ENCODE measurements around the gene DOLK. TPM values are rescaled to one million over a fixed set of nuclear protein-coding genes. Genes with fewer than 3 reads are reported as not detected.

The DOLK gene
- polyA plus RNA-seq, 2 of the 4 experiments (the other 2 are of a cell fraction) = 22.8 to 25.4 TPM

DNA sequence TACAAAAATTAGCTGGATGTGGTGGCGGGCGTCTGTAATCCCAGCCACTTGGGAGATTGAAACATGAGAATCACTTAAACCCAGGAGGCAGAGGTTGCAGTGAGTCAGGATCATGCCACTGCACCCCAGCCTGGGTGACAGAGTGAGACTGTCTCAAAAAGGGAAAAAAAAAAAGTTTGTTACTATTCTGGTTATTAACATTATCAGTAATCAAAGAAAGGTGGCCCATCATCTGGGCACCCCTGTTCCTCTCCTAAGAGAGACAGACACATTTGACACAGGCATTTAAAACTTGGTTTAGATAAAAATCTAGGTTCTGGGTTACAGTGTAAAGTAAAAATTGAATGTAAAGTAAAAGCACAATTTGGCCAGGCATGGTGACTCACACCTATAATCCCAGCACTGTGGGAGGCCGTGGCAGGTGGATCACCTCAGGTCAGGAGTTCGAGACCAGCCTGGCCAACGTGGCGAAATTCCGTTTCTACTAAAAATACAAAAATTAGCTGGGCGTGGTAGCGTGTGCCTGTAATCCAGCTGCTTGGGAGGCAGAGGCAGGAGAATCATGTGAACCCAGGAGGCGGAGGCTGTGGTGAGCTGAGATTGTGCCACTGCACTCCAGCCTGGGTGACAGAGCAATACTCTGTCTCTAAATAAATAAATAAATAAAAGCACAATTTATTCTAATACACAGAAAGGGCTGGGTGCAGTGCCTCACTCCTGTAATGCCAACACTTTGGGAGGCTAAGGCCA, 43.4 kb downstream of the DOLK start:
- Histone ChIP-seq H3K4me2 (no peak overlapping the region; the same call in 2 of the 3 replicates), H3K4me1 (peaks cover 44% of the 10 kb centered on the region), H3K4me3 (no peak overlapping the region), H3K9me3 (no peaks in the 10 kb centered on the region), H3K27ac (peak overlapping the region; percentile 17 to 28; a peak in 5 of 6 replicates)
- 73% methylated on average over 10 of the region's 10 CpGs for WGBS (ENCODE audit: missing lambda C conversion rate)
- POLR2A ChIA-PET = no interaction called here
- ATAC-seq (no peak), FAIRE-seq (no peak), DNase-seq (ENCODE audit: low read depth in 1 of 2, low spot score in 1 of 2) (no peak)
- TF ChIP-seq, protein P1, sequence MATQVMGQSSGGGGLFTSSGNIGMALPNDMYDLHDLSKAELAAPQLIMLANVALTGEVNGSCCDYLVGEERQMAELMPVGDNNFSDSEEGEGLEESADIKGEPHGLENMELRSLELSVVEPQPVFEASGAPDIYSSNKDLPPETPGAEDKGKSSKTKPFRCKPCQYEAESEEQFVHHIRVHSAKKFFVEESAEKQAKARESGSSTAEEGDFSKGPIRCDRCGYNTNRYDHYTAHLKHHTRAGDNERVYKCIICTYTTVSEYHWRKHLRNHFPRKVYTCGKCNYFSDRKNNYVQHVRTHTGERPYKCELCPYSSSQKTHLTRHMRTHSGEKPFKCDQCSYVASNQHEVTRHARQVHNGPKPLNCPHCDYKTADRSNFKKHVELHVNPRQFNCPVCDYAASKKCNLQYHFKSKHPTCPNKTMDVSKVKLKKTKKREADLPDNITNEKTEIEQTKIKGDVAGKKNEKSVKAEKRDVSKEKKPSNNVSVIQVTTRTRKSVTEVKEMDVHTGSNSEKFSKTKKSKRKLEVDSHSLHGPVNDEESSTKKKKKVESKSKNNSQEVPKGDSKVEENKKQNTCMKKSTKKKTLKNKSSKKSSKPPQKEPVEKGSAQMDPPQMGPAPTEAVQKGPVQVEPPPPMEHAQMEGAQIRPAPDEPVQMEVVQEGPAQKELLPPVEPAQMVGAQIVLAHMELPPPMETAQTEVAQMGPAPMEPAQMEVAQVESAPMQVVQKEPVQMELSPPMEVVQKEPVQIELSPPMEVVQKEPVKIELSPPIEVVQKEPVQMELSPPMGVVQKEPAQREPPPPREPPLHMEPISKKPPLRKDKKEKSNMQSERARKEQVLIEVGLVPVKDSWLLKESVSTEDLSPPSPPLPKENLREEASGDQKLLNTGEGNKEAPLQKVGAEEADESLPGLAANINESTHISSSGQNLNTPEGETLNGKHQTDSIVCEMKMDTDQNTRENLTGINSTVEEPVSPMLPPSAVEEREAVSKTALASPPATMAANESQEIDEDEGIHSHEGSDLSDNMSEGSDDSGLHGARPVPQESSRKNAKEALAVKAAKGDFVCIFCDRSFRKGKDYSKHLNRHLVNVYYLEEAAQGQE (IDR thresholded peaks at IDR 0.05) = no peak
- TF ChIP-seq, protein P2, sequence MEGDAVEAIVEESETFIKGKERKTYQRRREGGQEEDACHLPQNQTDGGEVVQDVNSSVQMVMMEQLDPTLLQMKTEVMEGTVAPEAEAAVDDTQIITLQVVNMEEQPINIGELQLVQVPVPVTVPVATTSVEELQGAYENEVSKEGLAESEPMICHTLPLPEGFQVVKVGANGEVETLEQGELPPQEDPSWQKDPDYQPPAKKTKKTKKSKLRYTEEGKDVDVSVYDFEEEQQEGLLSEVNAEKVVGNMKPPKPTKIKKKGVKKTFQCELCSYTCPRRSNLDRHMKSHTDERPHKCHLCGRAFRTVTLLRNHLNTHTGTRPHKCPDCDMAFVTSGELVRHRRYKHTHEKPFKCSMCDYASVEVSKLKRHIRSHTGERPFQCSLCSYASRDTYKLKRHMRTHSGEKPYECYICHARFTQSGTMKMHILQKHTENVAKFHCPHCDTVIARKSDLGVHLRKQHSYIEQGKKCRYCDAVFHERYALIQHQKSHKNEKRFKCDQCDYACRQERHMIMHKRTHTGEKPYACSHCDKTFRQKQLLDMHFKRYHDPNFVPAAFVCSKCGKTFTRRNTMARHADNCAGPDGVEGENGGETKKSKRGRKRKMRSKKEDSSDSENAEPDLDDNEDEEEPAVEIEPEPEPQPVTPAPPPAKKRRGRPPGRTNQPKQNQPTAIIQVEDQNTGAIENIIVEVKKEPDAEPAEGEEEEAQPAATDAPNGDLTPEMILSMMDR (IDR thresholded peaks at IDR 0.05) = no peak
- TF ChIP-seq, protein P3, sequence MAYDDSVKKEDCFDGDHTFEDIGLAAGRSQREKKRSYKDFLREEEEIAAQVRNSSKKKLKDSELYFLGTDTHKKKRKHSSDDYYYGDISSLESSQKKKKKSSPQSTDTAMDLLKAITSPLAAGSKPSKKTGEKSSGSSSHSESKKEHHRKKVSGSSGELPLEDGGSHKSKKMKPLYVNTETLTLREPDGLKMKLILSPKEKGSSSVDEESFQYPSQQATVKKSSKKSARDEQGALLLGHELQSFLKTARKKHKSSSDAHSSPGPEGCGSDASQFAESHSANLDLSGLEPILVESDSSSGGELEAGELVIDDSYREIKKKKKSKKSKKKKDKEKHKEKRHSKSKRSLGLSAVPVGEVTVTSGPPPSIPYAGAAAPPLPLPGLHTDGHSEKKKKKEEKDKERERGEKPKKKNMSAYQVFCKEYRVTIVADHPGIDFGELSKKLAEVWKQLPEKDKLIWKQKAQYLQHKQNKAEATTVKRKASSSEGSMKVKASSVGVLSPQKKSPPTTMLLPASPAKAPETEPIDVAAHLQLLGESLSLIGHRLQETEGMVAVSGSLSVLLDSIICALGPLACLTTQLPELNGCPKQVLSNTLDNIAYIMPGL (CRISPR knock-in tag; IDR thresholded peaks at IDR 0.05; ENCODE audit: borderline replicate concordance) = no peak
- TF ChIP-seq, protein P4, sequence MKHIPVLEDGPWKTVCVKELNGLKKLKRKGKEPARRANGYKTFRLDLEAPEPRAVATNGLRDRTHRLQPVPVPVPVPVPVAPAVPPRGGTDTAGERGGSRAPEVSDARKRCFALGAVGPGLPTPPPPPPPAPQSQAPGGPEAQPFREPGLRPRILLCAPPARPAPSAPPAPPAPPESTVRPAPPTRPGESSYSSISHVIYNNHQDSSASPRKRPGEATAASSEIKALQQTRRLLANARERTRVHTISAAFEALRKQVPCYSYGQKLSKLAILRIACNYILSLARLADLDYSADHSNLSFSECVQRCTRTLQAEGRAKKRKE (CRISPR knock-in tag; IDR thresholded peaks at IDR 0.05; ENCODE audit: low read depth) = no peak
- CTCF ChIA-PET = interaction anchor here (3.6 kb wide), 1 partner anchor 24 kb away, joined by 24 read pairs; no protein-coding TSS in a partner anchor

DNA sequence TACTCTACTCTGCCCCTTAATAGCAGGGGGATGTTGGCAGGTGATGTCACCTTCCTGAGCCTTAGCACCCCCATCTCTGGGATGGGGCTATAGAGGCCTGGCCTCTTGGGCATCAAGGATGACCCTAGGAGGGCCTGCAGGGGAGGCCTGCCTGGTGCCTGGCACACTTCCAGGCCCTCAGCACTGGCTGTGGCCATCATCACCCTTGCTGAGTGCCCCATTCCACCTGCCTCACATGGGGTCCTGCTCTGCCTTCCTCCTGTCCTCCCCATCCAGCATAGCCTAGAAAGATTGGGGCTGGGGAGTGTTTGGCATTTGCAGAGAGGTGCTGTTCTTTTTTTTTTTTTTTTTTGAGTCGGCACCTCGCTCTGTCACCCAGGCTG, 44.3 kb downstream of the DOLK start:
- Histone ChIP-seq H3K27ac (peak overlapping the region; percentile 57 to 63; a peak in 4 of 6 replicates), H3K4me2 (no peak overlapping the region; the same call in 2 of the 3 replicates), H3K4me1 (peaks cover 47% of the 10 kb centered on the region), H3K9me3 (no peaks in the 10 kb centered on the region), H3K4me3 (no peak overlapping the region)
- POLR2A ChIA-PET = no interaction called here
- ATAC-seq (peak; percentile 7 to 9; a peak in 3 of 6 replicates), FAIRE-seq (no peak), DNase-seq (ENCODE audit: low read depth in 1 of 2, low spot score in 1 of 2) (no peak)
- TF ChIP-seq HEYL (CRISPR knock-in tag; IDR thresholded peaks at IDR 0.05) (no peak), RFX5 (IDR thresholded peaks at IDR 0.05) (no peak), PHF8 (IDR thresholded peaks at IDR 0.05; ENCODE audit: borderline replicate concordance, low read depth) (no peak), HOXB13 (CRISPR knock-in tag; IDR thresholded peaks at IDR 0.05; ENCODE audit: low read depth) (no peak), CBX2 (IDR thresholded peaks at IDR 0.05; ENCODE audit: borderline replicate concordance, low read depth) (no peak), RCOR1 (IDR thresholded peaks at IDR 0.05; ENCODE audit: low read depth, low read length) (no peak), CEBPB (IDR thresholded peaks at IDR 0.05) (no peak), EHF (CRISPR knock-in tag; IDR thresholded peaks at IDR 0.05) (no peak), SREBF2 (IDR thresholded peaks at IDR 0.05) (no peak), CBX8 (IDR thresholded peaks at IDR 0.05) (no peak), SMC3 (IDR thresholded peaks at IDR 0.05) (no peak)
- TF ChIP-seq, protein P5, sequence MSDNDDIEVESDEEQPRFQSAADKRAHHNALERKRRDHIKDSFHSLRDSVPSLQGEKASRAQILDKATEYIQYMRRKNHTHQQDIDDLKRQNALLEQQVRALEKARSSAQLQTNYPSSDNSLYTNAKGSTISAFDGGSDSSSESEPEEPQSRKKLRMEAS (IDR thresholded peaks at IDR 0.05) = no peak
- TF ChIP-seq, protein P6, sequence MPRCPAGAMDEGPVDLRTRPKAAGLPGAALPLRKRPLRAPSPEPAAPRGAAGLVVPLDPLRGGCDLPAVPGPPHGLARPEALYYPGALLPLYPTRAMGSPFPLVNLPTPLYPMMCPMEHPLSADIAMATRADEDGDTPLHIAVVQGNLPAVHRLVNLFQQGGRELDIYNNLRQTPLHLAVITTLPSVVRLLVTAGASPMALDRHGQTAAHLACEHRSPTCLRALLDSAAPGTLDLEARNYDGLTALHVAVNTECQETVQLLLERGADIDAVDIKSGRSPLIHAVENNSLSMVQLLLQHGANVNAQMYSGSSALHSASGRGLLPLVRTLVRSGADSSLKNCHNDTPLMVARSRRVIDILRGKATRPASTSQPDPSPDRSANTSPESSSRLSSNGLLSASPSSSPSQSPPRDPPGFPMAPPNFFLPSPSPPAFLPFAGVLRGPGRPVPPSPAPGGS (IDR thresholded peaks at IDR 0.05) = no peak
- 93% methylated on average over 2 of the region's 2 CpGs for WGBS (ENCODE audit: missing lambda C conversion rate)
- CTCF ChIA-PET = interaction anchor here (3.3 kb wide), 1 partner anchor 25 kb away, joined by 22 read pairs; no protein-coding TSS in a partner anchor

Measured in A549 (cell line).